NCI-H524 treated with DMSO at 0.1 percent for 48 hours (cell line): ENCODE results near the gene OGN.

Source experiments
- DNase-seq: peaks from one replicate; lab custom pipeline; 2025; lab: John Stamatoyannopoulos, UW

Gene OGN

DNA sequence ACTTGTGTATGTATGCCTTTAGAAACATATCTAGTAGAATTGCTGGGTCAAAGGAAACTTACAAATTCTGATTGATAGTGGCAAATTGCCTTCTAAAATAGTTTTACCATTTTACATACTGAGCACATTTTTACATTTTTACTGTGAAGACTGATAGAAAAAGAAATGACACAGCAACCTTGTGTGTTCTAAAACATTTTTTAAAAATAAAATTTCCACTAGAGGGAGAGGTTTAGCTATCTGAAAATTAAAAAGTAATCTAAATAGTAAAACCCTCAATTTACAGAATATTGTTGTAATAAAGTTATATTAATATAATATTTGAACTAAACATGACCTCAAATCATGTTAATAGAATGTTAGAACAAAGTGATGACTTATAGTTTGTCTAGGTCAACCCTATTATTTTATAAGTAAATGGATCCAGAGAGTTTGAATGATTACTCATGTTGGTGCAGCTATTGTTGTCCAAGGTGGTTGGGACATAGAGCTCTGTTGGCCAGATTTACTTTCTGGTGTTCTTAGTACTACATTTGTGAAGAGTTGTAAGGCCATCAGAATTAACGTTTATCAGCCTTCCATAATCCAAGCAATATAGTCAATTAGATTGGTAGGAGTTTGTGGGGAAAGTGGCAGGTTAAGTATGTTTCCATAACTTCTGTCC, 61.4 kb downstream of the OGN start:
- DNase-seq = no peak

DNA sequence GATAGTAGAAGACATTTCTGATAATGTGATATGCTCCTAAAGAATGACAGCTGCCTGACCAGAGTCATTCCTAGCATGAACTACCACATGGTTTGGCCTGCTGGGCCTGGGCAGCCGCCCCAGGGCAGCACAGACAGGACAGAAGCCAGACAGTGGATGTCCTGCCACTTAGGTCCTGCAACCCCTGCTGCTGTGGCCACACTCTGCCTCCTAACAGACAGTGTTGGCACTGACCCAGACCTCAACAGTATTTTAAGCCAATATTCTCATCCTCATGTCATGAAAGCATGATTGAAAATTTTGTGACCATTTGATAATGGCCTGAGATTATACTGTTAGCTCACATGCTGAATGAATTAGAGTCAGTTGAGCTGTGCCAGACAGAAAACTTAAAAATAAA, 62.8 kb downstream of the OGN start:
- no peak for DNase-seq

GRCh38 chr9:92333282-92333634, 71.1 kb downstream of the OGN start:
- no peak for DNase-seq
